WTC11 (cell line): ENCODE measurements around the gene TRIM50. TPM values are rescaled to one million over a fixed set of nuclear protein-coding genes. Genes with fewer than 3 reads are reported as not detected.

ENCODE experiments used
- ATAC-seq: fragments of 200-7000 bp; cut with Tn5 transposase; 2 replicates; pipeline ENCODE4 v1.10.0; 2021; ENCODE audit warnings: mild to moderate bottlenecking, moderate library complexity
- CTCF ChIA-PET: fragments of 300-600 bp; sonication (Branson Sonifier 250); formaldehyde crosslinking; loops from one replicate; lab custom pipeline; 2021; ENCODE audit warnings: antibody characterized with exemption; lab: Charles Lee
- POLR2A ChIA-PET: fragments of 350-600 bp; sonication (Branson Sonifier 250); formaldehyde crosslinking; loops from one replicate; lab custom pipeline; 2021; ENCODE audit warnings: antibody characterized with exemption; lab: Charles Lee
- DNase-seq: peaks from one replicate; pipeline ENCODE4 v3.0.0; 2021; ENCODE audit warnings: low spot score
- H3K27ac Mint-ChIP-seq: 2 replicates; pipeline ENCODE4 v1.8.0; 2021; ENCODE audit warnings: mixed read lengths
- H3K27me3 Mint-ChIP-seq: 2 replicates; pipeline ENCODE4 v1.8.0; 2021; ENCODE audit warnings: low read depth, mild to moderate bottlenecking, moderate library complexity, mixed read lengths
- H3K36me3 Mint-ChIP-seq: 2 replicates; pipeline ENCODE4 v1.8.0; 2021; ENCODE audit warnings: mixed read lengths
- H3K4me1 Mint-ChIP-seq: 2 replicates; pipeline ENCODE4 v1.8.0; 2022; ENCODE audit warnings: mixed read lengths
- H3K4me3 Mint-ChIP-seq: 2 replicates; pipeline ENCODE4 v1.8.0; 2021; ENCODE audit warnings: mild to moderate bottlenecking, moderate library complexity, mixed read lengths
- H3K9me3 Mint-ChIP-seq: 2 replicates; pipeline ENCODE4 v1.8.0; 2021; ENCODE audit warnings: mixed read lengths
- CBFB ChIP-seq: sonication (generic); formaldehyde crosslinking; IDR thresholded peaks from 2 replicates; pipeline ENCODE4 v1.8.1; 2022; ENCODE audit warnings: mild to moderate bottlenecking, low read depth, missing genetic modification reagents
- GRHL2 ChIP-seq: fragments of 250-450 bp; sonication (Bioruptor Pico); IDR thresholded peaks from 2 replicates; pipeline ENCODE4 v1.8.0; 2022; ENCODE audit warnings: mild to moderate bottlenecking, moderate library complexity; ENCODE audit not compliant: insufficient replicate concordance, severe bottlenecking
- NR2C2 ChIP-seq: sonication (generic); formaldehyde crosslinking; IDR thresholded peaks from 2 replicates; pipeline ENCODE4 v1.8.0; 2022; ENCODE audit warnings: mild to moderate bottlenecking, missing genetic modification reagents
- NR3C1 ChIP-seq: sonication (generic); formaldehyde crosslinking; conservative IDR thresholded peaks from 2 replicates; pipeline ENCODE4 v1.8.1; 2023; ENCODE audit warnings: low read depth, mild to moderate bottlenecking, missing genetic modification reagents
- TEAD1 ChIP-seq: sonication (generic); formaldehyde crosslinking; IDR thresholded peaks from 2 replicates; pipeline ENCODE4 v1.8.0; 2022; ENCODE audit warnings: mild to moderate bottlenecking, missing genetic modification reagents
- ZNF232 ChIP-seq: sonication (generic); formaldehyde crosslinking; IDR thresholded peaks from 2 replicates; pipeline ENCODE4 v1.8.0; 2022; ENCODE audit warnings: mild to moderate bottlenecking, missing genetic modification reagents
- ZNF396 ChIP-seq: fragments of 250-450 bp; sonication (Bioruptor Pico); IDR thresholded peaks from 2 replicates; pipeline ENCODE4 v1.8.0; 2021; ENCODE audit warnings: mild to moderate bottlenecking, moderate library complexity, borderline replicate concordance
- total RNA-seq: library from RNA; stranded (reverse); gene quantifications from 3 replicates; pipeline ENCODE4 v1.2.3, GENCODE V29; 2021
- TF ChIP-seq, protein P1 (sequence below): sonication (generic); formaldehyde crosslinking; IDR thresholded peaks from 2 replicates; pipeline ENCODE4 v1.8.1; 2023; ENCODE audit warnings: mild to moderate bottlenecking, missing genetic modification reagents
- TF ChIP-seq, protein P2 (sequence below): fragments of 200-600 bp; IDR thresholded peaks from 2 replicates; pipeline ENCODE4 v1.8.0; 2022; ENCODE audit warnings: antibody characterized with exemption
- TF ChIP-seq, protein P3 (sequence below): fragments of 250-450 bp; sonication (Bioruptor Pico); IDR thresholded peaks from 2 replicates; pipeline ENCODE4 v2.1.2; 2022; ENCODE audit warnings: mild to moderate bottlenecking, moderate library complexity
- TF ChIP-seq, protein P4 (sequence below): sonication (generic); formaldehyde crosslinking; IDR thresholded peaks from 2 replicates; pipeline ENCODE4 v1.8.1; 2022; ENCODE audit warnings: mild to moderate bottlenecking, moderate library complexity, missing genetic modification reagents
- TF ChIP-seq, protein P5 (sequence below): sonication (generic); formaldehyde crosslinking; IDR thresholded peaks from 2 replicates; pipeline ENCODE4 v1.8.0; 2022; ENCODE audit warnings: missing genetic modification reagents
- TF ChIP-seq, protein P6 (sequence below): sonication (generic); formaldehyde crosslinking; IDR thresholded peaks from 2 replicates; pipeline ENCODE4 v1.8.0; 2023; ENCODE audit warnings: missing genetic modification reagents
- TF ChIP-seq, protein P7 (sequence below): sonication (generic); formaldehyde crosslinking; IDR thresholded peaks from 2 replicates; pipeline ENCODE4 v1.8.1; 2023; ENCODE audit warnings: mild to moderate bottlenecking, moderate library complexity, missing genetic modification reagents
- TF ChIP-seq, protein P8 (sequence below): fragments of 250-450 bp; sonication (Bioruptor Pico); IDR thresholded peaks from 2 replicates; pipeline ENCODE4 v1.9.0; 2021; ENCODE audit warnings: mild to moderate bottlenecking, borderline replicate concordance
- TF ChIP-seq, protein P9 (sequence below): sonication (generic); formaldehyde crosslinking; IDR thresholded peaks from 2 replicates; pipeline ENCODE4 v1.8.1; 2023; ENCODE audit warnings: mild to moderate bottlenecking, missing genetic modification reagents, moderate library complexity

Gene TRIM50
- total RNA-seq, 1 experiment from 2014 or later = 0.15 TPM

DNA sequence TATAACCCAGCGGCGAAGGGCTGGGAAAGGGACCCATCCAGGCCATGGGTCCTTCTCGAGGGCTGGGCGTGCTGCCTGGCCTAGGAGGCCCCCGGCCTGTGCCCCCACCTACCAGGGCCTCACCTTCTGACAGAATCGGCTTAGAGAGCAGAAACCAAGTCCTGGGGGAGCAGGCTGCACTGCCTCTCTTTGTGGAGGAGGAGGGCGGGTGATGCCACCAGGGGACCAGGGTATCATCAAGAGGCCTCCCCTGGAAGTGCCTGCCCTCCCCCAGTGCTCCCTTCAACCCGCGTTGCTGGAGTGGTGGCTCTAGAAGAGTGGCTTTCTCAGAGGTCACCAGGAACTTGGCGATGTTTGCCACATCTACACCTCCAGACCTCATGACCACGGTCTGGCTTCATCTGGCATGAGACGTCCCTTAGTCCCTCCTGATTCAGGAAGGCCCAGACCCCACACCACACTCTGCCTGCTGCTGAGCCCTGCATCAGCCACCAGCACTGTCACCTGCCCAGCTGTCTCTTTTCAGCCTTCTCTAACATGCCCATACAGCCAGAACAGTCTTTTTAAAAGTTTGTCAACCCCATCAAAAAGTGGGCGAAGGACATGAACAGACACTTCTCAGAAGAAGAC is 32.0 kb upstream of the TRIM50 start:
- H3K9me3 Mint-ChIP-seq = no peaks in the 10 kb centered on the region
- TF ChIP-seq, protein P1, sequence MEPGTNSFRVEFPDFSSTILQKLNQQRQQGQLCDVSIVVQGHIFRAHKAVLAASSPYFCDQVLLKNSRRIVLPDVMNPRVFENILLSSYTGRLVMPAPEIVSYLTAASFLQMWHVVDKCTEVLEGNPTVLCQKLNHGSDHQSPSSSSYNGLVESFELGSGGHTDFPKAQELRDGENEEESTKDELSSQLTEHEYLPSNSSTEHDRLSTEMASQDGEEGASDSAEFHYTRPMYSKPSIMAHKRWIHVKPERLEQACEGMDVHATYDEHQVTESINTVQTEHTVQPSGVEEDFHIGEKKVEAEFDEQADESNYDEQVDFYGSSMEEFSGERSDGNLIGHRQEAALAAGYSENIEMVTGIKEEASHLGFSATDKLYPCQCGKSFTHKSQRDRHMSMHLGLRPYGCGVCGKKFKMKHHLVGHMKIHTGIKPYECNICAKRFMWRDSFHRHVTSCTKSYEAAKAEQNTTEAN = no peak
- TF ChIP-seq ZNF396 = no peak
- TF ChIP-seq, protein P2, sequence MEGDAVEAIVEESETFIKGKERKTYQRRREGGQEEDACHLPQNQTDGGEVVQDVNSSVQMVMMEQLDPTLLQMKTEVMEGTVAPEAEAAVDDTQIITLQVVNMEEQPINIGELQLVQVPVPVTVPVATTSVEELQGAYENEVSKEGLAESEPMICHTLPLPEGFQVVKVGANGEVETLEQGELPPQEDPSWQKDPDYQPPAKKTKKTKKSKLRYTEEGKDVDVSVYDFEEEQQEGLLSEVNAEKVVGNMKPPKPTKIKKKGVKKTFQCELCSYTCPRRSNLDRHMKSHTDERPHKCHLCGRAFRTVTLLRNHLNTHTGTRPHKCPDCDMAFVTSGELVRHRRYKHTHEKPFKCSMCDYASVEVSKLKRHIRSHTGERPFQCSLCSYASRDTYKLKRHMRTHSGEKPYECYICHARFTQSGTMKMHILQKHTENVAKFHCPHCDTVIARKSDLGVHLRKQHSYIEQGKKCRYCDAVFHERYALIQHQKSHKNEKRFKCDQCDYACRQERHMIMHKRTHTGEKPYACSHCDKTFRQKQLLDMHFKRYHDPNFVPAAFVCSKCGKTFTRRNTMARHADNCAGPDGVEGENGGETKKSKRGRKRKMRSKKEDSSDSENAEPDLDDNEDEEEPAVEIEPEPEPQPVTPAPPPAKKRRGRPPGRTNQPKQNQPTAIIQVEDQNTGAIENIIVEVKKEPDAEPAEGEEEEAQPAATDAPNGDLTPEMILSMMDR = no peak
- no peak for TF ChIP-seq CBFB (CRISPR knock-in tag)
- TF ChIP-seq, protein P3, sequence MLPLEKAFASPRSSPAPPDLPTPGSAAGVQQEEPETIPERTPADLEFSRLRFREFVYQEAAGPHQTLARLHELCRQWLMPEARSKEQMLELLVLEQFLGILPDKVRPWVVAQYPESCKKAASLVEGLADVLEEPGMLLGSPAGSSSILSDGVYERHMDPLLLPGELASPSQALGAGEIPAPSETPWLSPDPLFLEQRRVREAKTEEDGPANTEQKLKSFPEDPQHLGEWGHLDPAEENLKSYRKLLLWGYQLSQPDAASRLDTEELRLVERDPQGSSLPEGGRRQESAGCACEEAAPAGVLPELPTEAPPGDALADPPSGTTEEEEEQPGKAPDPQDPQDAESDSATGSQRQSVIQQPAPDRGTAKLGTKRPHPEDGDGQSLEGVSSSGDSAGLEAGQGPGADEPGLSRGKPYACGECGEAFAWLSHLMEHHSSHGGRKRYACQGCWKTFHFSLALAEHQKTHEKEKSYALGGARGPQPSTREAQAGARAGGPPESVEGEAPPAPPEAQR (CRISPR knock-in tag) = no peak
- TF ChIP-seq, protein P4, sequence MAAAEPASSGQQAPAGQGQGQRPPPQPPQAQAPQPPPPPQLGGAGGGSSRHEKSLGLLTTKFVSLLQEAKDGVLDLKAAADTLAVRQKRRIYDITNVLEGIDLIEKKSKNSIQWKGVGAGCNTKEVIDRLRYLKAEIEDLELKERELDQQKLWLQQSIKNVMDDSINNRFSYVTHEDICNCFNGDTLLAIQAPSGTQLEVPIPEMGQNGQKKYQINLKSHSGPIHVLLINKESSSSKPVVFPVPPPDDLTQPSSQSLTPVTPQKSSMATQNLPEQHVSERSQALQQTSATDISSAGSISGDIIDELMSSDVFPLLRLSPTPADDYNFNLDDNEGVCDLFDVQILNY (CRISPR knock-in tag) = no peak
- no peak for TF ChIP-seq ZNF232 (CRISPR knock-in tag)
- TF ChIP-seq NR2C2 (CRISPR knock-in tag) = no peak
- TF ChIP-seq, protein P5, sequence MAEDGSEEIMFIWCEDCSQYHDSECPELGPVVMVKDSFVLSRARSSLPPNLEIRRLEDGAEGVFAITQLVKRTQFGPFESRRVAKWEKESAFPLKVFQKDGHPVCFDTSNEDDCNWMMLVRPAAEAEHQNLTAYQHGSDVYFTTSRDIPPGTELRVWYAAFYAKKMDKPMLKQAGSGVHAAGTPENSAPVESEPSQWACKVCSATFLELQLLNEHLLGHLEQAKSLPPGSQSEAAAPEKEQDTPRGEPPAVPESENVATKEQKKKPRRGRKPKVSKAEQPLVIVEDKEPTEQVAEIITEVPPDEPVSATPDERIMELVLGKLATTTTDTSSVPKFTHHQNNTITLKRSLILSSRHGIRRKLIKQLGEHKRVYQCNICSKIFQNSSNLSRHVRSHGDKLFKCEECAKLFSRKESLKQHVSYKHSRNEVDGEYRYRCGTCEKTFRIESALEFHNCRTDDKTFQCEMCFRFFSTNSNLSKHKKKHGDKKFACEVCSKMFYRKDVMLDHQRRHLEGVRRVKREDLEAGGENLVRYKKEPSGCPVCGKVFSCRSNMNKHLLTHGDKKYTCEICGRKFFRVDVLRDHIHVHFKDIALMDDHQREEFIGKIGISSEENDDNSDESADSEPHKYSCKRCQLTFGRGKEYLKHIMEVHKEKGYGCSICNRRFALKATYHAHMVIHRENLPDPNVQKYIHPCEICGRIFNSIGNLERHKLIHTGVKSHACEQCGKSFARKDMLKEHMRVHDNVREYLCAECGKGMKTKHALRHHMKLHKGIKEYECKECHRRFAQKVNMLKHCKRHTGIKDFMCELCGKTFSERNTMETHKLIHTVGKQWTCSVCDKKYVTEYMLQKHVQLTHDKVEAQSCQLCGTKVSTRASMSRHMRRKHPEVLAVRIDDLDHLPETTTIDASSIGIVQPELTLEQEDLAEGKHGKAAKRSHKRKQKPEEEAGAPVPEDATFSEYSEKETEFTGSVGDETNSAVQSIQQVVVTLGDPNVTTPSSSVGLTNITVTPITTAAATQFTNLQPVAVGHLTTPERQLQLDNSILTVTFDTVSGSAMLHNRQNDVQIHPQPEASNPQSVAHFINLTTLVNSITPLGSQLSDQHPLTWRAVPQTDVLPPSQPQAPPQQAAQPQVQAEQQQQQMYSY = no peak
- TF ChIP-seq, protein P6, sequence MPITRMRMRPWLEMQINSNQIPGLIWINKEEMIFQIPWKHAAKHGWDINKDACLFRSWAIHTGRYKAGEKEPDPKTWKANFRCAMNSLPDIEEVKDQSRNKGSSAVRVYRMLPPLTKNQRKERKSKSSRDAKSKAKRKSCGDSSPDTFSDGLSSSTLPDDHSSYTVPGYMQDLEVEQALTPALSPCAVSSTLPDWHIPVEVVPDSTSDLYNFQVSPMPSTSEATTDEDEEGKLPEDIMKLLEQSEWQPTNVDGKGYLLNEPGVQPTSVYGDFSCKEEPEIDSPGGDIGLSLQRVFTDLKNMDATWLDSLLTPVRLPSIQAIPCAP = no peak
- no peak for TF ChIP-seq TEAD1 (CRISPR knock-in tag)
- no peaks in the 10 kb centered on the region for H3K27me3 Mint-ChIP-seq
- no peak overlapping the region for H3K27ac Mint-ChIP-seq
- POLR2A ChIA-PET = no interaction called here
- ATAC-seq (no peak), DNase-seq (no peak)
- no peaks in the 10 kb centered on the region for H3K36me3 Mint-ChIP-seq
- no peak overlapping the region for H3K4me3 Mint-ChIP-seq
- CTCF ChIA-PET = interaction anchor here (2.5 kb wide), 1 partner anchor 36 kb away, joined by 14 read pairs; no protein-coding TSS in a partner anchor
- H3K4me1 Mint-ChIP-seq = peaks cover 5% of the 10 kb centered on the region; the same call in 1 of the 2 replicates

DNA sequence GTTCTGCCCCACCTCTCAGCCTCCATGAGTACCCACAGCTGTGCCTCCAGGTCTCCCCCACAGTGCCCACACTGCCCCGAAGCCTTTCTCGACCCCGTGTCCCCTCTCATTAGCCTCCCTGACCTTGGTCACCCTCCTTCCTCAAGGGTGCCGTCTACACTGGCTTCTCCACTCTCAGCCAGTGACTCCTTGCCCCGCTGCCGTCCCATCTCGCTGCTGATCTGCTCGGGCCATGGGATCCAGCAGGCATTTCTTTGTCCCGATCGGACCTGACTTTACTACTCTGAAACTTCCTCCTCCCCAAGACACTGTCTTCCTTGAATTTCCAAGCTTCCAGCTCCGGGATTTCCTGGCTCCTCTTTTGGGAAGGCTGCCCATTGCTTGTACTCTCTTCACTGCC is 31.4 kb upstream of the TRIM50 start:
- H3K27me3 Mint-ChIP-seq = no peaks in the 10 kb centered on the region
- H3K4me1 Mint-ChIP-seq = peaks cover 5% of the 10 kb centered on the region; the same call in 1 of the 2 replicates
- H3K4me3 Mint-ChIP-seq = no peak overlapping the region
- H3K27ac Mint-ChIP-seq = no peak overlapping the region; the same call in 1 of the 2 replicates
- DNase-seq (no peak), ATAC-seq (no peak)
- ChIA-PET POLR2A (no interaction called here), CTCF (interaction anchor here (2.5 kb wide), 1 partner anchor 35 kb away, joined by 14 read pairs; no protein-coding TSS in a partner anchor)
- no peaks in the 10 kb centered on the region for H3K9me3 Mint-ChIP-seq
- H3K36me3 Mint-ChIP-seq = no peaks in the 10 kb centered on the region
- TF ChIP-seq, protein P7, sequence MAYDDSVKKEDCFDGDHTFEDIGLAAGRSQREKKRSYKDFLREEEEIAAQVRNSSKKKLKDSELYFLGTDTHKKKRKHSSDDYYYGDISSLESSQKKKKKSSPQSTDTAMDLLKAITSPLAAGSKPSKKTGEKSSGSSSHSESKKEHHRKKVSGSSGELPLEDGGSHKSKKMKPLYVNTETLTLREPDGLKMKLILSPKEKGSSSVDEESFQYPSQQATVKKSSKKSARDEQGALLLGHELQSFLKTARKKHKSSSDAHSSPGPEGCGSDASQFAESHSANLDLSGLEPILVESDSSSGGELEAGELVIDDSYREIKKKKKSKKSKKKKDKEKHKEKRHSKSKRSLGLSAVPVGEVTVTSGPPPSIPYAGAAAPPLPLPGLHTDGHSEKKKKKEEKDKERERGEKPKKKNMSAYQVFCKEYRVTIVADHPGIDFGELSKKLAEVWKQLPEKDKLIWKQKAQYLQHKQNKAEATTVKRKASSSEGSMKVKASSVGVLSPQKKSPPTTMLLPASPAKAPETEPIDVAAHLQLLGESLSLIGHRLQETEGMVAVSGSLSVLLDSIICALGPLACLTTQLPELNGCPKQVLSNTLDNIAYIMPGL (CRISPR knock-in tag) = no peak
- TF ChIP-seq GRHL2 (CRISPR knock-in tag) (no peak), NR3C1 (CRISPR knock-in tag) (no peak)
- TF ChIP-seq, protein P8, sequence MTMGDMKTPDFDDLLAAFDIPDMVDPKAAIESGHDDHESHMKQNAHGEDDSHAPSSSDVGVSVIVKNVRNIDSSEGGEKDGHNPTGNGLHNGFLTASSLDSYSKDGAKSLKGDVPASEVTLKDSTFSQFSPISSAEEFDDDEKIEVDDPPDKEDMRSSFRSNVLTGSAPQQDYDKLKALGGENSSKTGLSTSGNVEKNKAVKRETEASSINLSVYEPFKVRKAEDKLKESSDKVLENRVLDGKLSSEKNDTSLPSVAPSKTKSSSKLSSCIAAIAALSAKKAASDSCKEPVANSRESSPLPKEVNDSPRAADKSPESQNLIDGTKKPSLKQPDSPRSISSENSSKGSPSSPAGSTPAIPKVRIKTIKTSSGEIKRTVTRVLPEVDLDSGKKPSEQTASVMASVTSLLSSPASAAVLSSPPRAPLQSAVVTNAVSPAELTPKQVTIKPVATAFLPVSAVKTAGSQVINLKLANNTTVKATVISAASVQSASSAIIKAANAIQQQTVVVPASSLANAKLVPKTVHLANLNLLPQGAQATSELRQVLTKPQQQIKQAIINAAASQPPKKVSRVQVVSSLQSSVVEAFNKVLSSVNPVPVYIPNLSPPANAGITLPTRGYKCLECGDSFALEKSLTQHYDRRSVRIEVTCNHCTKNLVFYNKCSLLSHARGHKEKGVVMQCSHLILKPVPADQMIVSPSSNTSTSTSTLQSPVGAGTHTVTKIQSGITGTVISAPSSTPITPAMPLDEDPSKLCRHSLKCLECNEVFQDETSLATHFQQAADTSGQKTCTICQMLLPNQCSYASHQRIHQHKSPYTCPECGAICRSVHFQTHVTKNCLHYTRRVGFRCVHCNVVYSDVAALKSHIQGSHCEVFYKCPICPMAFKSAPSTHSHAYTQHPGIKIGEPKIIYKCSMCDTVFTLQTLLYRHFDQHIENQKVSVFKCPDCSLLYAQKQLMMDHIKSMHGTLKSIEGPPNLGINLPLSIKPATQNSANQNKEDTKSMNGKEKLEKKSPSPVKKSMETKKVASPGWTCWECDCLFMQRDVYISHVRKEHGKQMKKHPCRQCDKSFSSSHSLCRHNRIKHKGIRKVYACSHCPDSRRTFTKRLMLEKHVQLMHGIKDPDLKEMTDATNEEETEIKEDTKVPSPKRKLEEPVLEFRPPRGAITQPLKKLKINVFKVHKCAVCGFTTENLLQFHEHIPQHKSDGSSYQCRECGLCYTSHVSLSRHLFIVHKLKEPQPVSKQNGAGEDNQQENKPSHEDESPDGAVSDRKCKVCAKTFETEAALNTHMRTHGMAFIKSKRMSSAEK = no peak
- TF ChIP-seq, protein P9, sequence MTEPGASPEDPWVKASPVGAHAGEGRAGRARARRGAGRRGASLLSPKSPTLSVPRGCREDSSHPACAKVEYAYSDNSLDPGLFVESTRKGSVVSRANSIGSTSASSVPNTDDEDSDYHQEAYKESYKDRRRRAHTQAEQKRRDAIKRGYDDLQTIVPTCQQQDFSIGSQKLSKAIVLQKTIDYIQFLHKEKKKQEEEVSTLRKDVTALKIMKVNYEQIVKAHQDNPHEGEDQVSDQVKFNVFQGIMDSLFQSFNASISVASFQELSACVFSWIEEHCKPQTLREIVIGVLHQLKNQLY = no peak
